ENCODE measurements around the gene EEIG2.

The EEIG2 gene

DNA sequence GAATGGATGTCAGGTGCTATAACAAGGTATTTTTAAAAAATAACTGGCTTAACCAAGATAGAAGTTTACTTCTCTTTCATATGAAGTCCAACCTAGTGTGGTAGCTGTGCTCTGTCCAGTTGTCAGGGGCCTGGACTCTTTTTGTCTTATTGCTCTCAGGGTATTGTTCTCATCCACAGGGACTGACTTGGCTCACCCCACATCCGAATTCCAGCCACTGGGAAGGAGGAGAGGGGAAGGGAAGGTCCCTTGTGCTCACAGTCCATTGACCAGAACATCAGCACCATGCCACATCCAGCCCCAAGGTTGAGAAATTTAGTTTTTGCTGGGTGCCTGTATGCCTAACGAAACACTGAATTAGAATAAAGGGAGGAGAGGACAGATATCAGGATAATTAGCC is 8.7 kb downstream of the EEIG2 start:
- Histone ChIP-seq H3K27ac (ENCODE audit: low read length) (no peak overlapping the region), H3K9me3 (ENCODE audit: control insufficient read depth, low read depth, low read length) (no peaks in the 10 kb centered on the region), H3K4me1 (ENCODE audit: control insufficient read depth, low read depth, low read length) (peaks cover 3% of the 10 kb centered on the region), H3K27me3 (ENCODE audit: control insufficient read depth, insufficient read depth, low read length) (no peaks in the 10 kb centered on the region), H3K4me3 (ENCODE audit: low read length) (no peak overlapping the region), H3K36me3 (ENCODE audit: control insufficient read depth, low read depth, low read length) (no peaks in the 10 kb centered on the region), H3K9ac (ENCODE audit: low read length) (no peak overlapping the region)

GRCh38 chr1:108569097-108569728 is 9.3 kb downstream of the EEIG2 start:
- Histone ChIP-seq H3K27ac (ENCODE audit: low read length) (no peak overlapping the region), H3K27me3 (ENCODE audit: control insufficient read depth, insufficient read depth, low read length) (no peaks in the 10 kb centered on the region), H3K9me3 (ENCODE audit: control insufficient read depth, low read depth, low read length) (no peaks in the 10 kb centered on the region), H3K4me3 (ENCODE audit: low read length) (no peak overlapping the region), H3K9ac (ENCODE audit: low read length) (no peak overlapping the region), H3K36me3 (ENCODE audit: control insufficient read depth, low read depth, low read length) (no peaks in the 10 kb centered on the region), H3K4me1 (ENCODE audit: control insufficient read depth, low read depth, low read length) (no peaks in the 10 kb centered on the region)

DNA sequence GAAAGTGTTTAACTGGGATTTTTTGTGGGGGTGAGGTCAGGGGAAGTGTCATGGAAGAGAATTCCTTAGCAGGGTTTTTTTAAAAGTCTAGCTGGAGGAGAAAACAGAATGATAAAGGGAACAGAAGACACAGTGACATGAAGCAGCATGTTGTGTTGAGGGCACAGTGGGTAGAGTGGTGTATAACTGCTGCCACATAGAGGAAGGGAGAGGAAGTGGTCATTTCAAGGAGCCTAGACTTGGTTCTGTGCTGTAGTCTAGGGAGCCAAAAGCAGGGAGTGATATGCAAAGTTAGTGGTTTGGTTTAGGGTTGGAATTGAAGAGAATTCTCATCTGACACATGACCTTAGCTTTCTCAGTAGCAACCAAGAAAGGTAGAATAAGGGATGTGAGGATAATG is 10.2 kb downstream of the EEIG2 start:
- H3K4me3 ChIP-seq (ENCODE audit: low read length), result no peak overlapping the region
- H3K27ac ChIP-seq (ENCODE audit: low read length), result no peak overlapping the region
- H3K9me3 ChIP-seq (ENCODE audit: control insufficient read depth, low read depth, low read length), result no peaks in the 10 kb centered on the region
- H3K27me3 ChIP-seq (ENCODE audit: control insufficient read depth, insufficient read depth, low read length), result no peaks in the 10 kb centered on the region
- H3K4me1 ChIP-seq (ENCODE audit: control insufficient read depth, low read depth, low read length), result no peaks in the 10 kb centered on the region
- no peaks in the 10 kb centered on the region for H3K36me3 ChIP-seq (ENCODE audit: control insufficient read depth, low read depth, low read length)
- no peak overlapping the region for H3K9ac ChIP-seq (ENCODE audit: low read length)

DNA sequence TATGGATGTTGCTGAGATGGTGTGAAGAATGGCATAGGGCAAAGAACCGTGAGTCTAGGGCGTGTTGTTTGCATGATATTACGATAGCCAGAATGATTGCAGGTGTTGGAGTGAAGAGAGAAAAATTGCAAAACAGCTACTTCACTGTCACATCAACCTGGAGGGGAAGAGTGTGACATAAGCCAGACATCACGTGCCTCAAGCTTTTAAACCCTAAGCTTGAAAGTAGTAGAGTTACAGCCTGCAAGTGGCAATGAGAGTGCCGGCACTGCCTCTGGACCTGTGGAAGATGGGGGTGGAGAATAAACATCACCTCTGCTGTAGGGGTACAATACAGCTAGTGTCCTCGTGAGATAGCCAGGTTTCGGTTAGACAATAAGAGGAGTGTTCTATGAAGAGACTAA is 11.1 kb downstream of the EEIG2 start:
- H3K27me3 ChIP-seq (ENCODE audit: control insufficient read depth, insufficient read depth, low read length), result no peaks in the 10 kb centered on the region
- no peak overlapping the region for H3K9ac ChIP-seq (ENCODE audit: low read length)
- H3K4me3 ChIP-seq (ENCODE audit: low read length), result no peak overlapping the region
- H3K4me1 ChIP-seq (ENCODE audit: control insufficient read depth, low read depth, low read length), result no peaks in the 10 kb centered on the region
- no peak overlapping the region for H3K27ac ChIP-seq (ENCODE audit: low read length)
- H3K36me3 ChIP-seq (ENCODE audit: control insufficient read depth, low read depth, low read length), result no peaks in the 10 kb centered on the region
- H3K9me3 ChIP-seq (ENCODE audit: control insufficient read depth, low read depth, low read length), result no peaks in the 10 kb centered on the region

GRCh38 chr1:108572182-108572581 is 12.3 kb downstream of the EEIG2 start:
- Histone ChIP-seq H3K27ac (ENCODE audit: low read length) (no peak overlapping the region), H3K9ac (ENCODE audit: low read length) (no peak overlapping the region), H3K27me3 (ENCODE audit: control insufficient read depth, insufficient read depth, low read length) (no peaks in the 10 kb centered on the region), H3K4me3 (ENCODE audit: low read length) (no peak overlapping the region), H3K4me1 (ENCODE audit: control insufficient read depth, low read depth, low read length) (no peaks in the 10 kb centered on the region), H3K36me3 (ENCODE audit: control insufficient read depth, low read depth, low read length) (no peaks in the 10 kb centered on the region), H3K9me3 (ENCODE audit: control insufficient read depth, low read depth, low read length) (no peaks in the 10 kb centered on the region)

GRCh38 chr1:108573183-108573582 is 13.3 kb downstream of the EEIG2 start:
- Histone ChIP-seq H3K9ac (ENCODE audit: low read length) (no peak overlapping the region), H3K4me3 (ENCODE audit: low read length) (no peak overlapping the region), H3K36me3 (ENCODE audit: control insufficient read depth, low read depth, low read length) (no peaks in the 10 kb centered on the region), H3K4me1 (ENCODE audit: control insufficient read depth, low read depth, low read length) (no peaks in the 10 kb centered on the region), H3K27ac (ENCODE audit: low read length) (no peak overlapping the region), H3K27me3 (ENCODE audit: control insufficient read depth, insufficient read depth, low read length) (no peaks in the 10 kb centered on the region), H3K9me3 (ENCODE audit: control insufficient read depth, low read depth, low read length) (no peaks in the 10 kb centered on the region)

DNA sequence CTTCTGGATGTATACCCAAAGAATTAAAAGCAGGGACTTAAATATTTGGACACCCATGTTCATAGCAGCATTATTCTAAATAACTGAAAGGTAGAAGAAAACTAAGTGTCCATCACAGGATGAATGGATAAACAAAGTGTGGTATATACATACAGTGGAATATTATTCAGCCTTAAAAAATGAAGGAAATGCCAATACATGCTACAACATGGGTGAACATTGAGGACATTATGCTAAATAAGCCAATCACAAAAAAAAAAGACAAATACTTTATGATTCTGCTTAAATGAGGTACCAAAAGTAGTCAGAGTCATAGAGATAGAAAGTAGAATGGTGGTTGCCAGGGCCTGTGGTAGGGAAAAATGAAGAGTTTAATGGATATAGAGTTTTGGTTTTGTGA is 14.1 kb downstream of the EEIG2 start:
- no peaks in the 10 kb centered on the region for H3K9me3 ChIP-seq (ENCODE audit: control insufficient read depth, low read depth, low read length)
- no peaks in the 10 kb centered on the region for H3K36me3 ChIP-seq (ENCODE audit: control insufficient read depth, low read depth, low read length)
- H3K27ac ChIP-seq (ENCODE audit: low read length), result no peak overlapping the region
- no peaks in the 10 kb centered on the region for H3K4me1 ChIP-seq (ENCODE audit: control insufficient read depth, low read depth, low read length)
- H3K27me3 ChIP-seq (ENCODE audit: control insufficient read depth, insufficient read depth, low read length), result no peaks in the 10 kb centered on the region
- no peak overlapping the region for H3K4me3 ChIP-seq (ENCODE audit: low read length)
- no peak overlapping the region for H3K9ac ChIP-seq (ENCODE audit: low read length)

DNA sequence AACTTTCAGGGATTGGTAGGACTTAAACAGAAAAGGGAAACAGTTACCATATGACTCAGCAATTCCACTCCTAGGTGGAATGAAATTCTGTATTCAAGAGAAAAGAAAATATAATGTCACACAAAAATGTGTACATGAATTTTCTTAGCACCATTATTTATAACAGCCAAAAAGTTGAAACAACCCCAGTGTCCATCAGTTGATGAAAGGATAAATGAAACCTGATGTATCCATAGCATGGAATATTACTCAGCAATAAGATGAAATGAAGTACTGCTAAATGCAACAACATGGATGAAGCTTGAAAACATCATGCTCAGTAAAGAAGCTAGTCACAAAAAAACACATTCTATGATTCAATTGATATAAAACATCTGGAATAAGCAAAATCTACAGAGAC is 15.5 kb downstream of the EEIG2 start:
- no peak overlapping the region for H3K27ac ChIP-seq (ENCODE audit: low read length)
- H3K4me1 ChIP-seq (ENCODE audit: control insufficient read depth, low read depth, low read length), result no peaks in the 10 kb centered on the region
- H3K9ac ChIP-seq (ENCODE audit: low read length), result no peak overlapping the region
- no peak overlapping the region for H3K4me3 ChIP-seq (ENCODE audit: low read length)
- H3K36me3 ChIP-seq (ENCODE audit: control insufficient read depth, low read depth, low read length), result no peaks in the 10 kb centered on the region
- H3K9me3 ChIP-seq (ENCODE audit: control insufficient read depth, low read depth, low read length), result no peaks in the 10 kb centered on the region
- no peaks in the 10 kb centered on the region for H3K27me3 ChIP-seq (ENCODE audit: control insufficient read depth, insufficient read depth, low read length)

GRCh38 chr1:108583757-108584427 is 24.0 kb downstream of the EEIG2 start:
- Histone ChIP-seq H3K9ac (ENCODE audit: low read length) (no peak overlapping the region), H3K27me3 (ENCODE audit: control insufficient read depth, insufficient read depth, low read length) (no peaks in the 10 kb centered on the region), H3K4me3 (ENCODE audit: low read length) (no peak overlapping the region), H3K9me3 (ENCODE audit: control insufficient read depth, low read depth, low read length) (no peaks in the 10 kb centered on the region), H3K36me3 (ENCODE audit: control insufficient read depth, low read depth, low read length) (no peaks in the 10 kb centered on the region), H3K4me1 (ENCODE audit: control insufficient read depth, low read depth, low read length) (no peaks in the 10 kb centered on the region), H3K27ac (ENCODE audit: low read length) (no peak overlapping the region)

DNA sequence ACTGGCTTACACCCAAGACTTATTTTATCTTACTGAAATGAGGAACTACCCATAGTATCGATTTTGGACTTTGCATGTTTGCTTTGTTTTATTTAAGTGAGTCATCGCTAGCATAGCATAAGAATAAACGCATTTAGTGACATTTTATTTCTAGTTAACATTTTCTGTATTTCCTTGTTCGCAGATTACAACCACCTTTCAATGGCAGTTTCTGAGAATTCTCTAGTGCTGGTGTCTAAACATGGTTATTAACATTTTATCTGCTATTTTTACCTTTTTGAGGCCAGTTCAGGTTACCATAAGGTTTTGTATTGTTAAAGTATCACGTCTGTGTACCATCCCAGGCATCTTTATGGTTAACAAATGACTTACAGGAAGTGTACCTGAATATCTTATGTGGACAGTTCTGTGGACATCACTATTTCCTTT is 24.5 kb downstream of the EEIG2 start:
- Histone ChIP-seq H3K27ac (ENCODE audit: low read length) (no peak overlapping the region), H3K4me1 (ENCODE audit: control insufficient read depth, low read depth, low read length) (no peaks in the 10 kb centered on the region), H3K36me3 (ENCODE audit: control insufficient read depth, low read depth, low read length) (no peaks in the 10 kb centered on the region), H3K9me3 (ENCODE audit: control insufficient read depth, low read depth, low read length) (no peaks in the 10 kb centered on the region), H3K4me3 (ENCODE audit: low read length) (no peak overlapping the region), H3K9ac (ENCODE audit: low read length) (no peak overlapping the region), H3K27me3 (ENCODE audit: control insufficient read depth, insufficient read depth, low read length) (no peaks in the 10 kb centered on the region)

GRCh38 chr1:108585313-108585712 is 25.4 kb downstream of the EEIG2 start:
- Histone ChIP-seq H3K4me3 (ENCODE audit: low read length) (no peak overlapping the region), H3K27ac (ENCODE audit: low read length) (no peak overlapping the region), H3K4me1 (ENCODE audit: control insufficient read depth, low read depth, low read length) (no peaks in the 10 kb centered on the region), H3K27me3 (ENCODE audit: control insufficient read depth, insufficient read depth, low read length) (no peaks in the 10 kb centered on the region), H3K9me3 (ENCODE audit: control insufficient read depth, low read depth, low read length) (no peaks in the 10 kb centered on the region), H3K9ac (ENCODE audit: low read length) (no peak overlapping the region), H3K36me3 (ENCODE audit: control insufficient read depth, low read depth, low read length) (no peaks in the 10 kb centered on the region)

GRCh38 chr1:108590441-108590840 is 30.5 kb downstream of the EEIG2 start:
- no peaks in the 10 kb centered on the region for H3K9me3 ChIP-seq (ENCODE audit: control insufficient read depth, low read depth, low read length)
- H3K4me3 ChIP-seq (ENCODE audit: low read length), result no peak overlapping the region
- H3K4me1 ChIP-seq (ENCODE audit: control insufficient read depth, low read depth, low read length), result peaks cover 3% of the 10 kb centered on the region
- no peak overlapping the region for H3K27ac ChIP-seq (ENCODE audit: low read length)
- H3K9ac ChIP-seq (ENCODE audit: low read length), result no peak overlapping the region
- H3K36me3 ChIP-seq (ENCODE audit: control insufficient read depth, low read depth, low read length), result no peaks in the 10 kb centered on the region
- H3K27me3 ChIP-seq (ENCODE audit: control insufficient read depth, insufficient read depth, low read length), result no peaks in the 10 kb centered on the region
